IMR-90 (cell line): Measurements from ENCODE around the gene NEK9.

Experiments used
- BHLHE40 ChIP-seq: fragments of 150-350 bp; IDR thresholded peaks from 2 replicates; pipeline ENCODE4 v1.6.1; 2016; ENCODE audit warnings: mild to moderate bottlenecking, low read depth, low read length
- CHD1 ChIP-seq: IDR thresholded peaks from 2 replicates; pipeline ENCODE4 v1.6.1; 2012; ENCODE audit warnings: low read depth, low read length, improper control_type of control experiment
- FOS ChIP-seq: fragments of 150-350 bp; IDR thresholded peaks from 2 replicates; pipeline ENCODE4 v1.6.1; 2016; ENCODE audit warnings: low read depth, low read length
- MXI1 ChIP-seq: IDR thresholded peaks from 2 replicates; pipeline ENCODE4 v1.6.1; 2012; ENCODE audit warnings: low read depth, mild to moderate bottlenecking, low read length, moderate library complexity, borderline replicate concordance
- POLR2A ChIP-seq: IDR thresholded peaks from 2 replicates; pipeline ENCODE4 v1.6.1; 2012; ENCODE audit warnings: mild to moderate bottlenecking, low read depth, low read length
- RAD21 ChIP-seq: IDR thresholded peaks from 2 replicates; pipeline ENCODE4 v1.6.1; 2012; ENCODE audit warnings: low read length, improper control_type of control experiment
- RCOR1 ChIP-seq: IDR thresholded peaks from 2 replicates; pipeline ENCODE4 v1.6.1; 2012; ENCODE audit warnings: mild to moderate bottlenecking, low read length, improper control_type of control experiment; ENCODE audit not compliant: insufficient replicate concordance
- TF ChIP-seq, protein P1 (sequence below): conservative IDR thresholded peaks from 2 replicates; pipeline ENCODE4 v1.5.1; 2012; ENCODE audit warnings: mild to moderate bottlenecking, low read depth, low read length, improper control_type of control experiment

DNA sequence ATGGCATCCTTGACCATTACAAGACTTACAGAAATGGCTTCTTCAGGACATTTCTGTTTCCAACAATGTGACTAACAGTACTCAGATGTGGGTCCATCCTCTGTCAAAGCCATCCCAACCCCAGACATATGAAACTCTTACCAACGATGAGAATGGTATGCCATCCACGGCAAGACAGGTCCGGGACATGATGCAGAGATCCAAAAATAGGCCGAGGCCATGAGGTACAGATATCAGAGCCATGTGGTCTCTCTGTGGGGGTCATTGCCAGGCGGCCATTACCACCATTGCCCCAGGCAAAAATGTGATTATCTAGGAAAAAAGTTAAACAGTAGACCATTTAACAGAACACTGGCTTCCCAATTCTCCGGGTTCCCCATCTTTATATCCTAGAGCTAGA lies 29.9 kb downstream of the NEK9 start:
- TF ChIP-seq, protein P1, sequence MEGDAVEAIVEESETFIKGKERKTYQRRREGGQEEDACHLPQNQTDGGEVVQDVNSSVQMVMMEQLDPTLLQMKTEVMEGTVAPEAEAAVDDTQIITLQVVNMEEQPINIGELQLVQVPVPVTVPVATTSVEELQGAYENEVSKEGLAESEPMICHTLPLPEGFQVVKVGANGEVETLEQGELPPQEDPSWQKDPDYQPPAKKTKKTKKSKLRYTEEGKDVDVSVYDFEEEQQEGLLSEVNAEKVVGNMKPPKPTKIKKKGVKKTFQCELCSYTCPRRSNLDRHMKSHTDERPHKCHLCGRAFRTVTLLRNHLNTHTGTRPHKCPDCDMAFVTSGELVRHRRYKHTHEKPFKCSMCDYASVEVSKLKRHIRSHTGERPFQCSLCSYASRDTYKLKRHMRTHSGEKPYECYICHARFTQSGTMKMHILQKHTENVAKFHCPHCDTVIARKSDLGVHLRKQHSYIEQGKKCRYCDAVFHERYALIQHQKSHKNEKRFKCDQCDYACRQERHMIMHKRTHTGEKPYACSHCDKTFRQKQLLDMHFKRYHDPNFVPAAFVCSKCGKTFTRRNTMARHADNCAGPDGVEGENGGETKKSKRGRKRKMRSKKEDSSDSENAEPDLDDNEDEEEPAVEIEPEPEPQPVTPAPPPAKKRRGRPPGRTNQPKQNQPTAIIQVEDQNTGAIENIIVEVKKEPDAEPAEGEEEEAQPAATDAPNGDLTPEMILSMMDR, result no peak
- TF ChIP-seq CHD1 (no peak), FOS (no peak), POLR2A (no peak), RCOR1 (no peak), RAD21 (no peak), MXI1 (no peak), BHLHE40 (no peak)
